ENCODE data around the gene TSPAN7. TPM values are rescaled to one million over a fixed set of nuclear protein-coding genes. Genes with fewer than 3 reads are reported as not detected.

The TSPAN7 gene
- total RNA-seq, 1 experiment from 2014 or later, result not detected

DNA sequence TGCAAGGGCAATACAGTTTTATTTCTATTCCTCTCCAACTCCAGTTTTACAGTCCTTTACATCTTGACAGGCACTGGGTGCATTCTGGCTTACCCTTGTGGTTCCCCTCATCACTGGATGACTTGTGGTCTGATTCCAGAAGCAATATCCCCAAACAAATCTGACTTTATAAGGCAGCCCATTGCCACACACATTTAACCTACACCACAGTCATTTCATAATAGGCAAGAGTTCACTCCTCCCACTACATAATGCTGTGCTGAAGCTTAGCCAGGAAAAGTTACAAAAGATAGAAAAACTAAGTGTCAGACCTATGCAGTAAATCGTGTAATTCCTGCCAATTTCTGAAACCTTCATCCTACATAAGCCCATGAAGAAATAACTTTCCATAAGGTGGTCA is 157.0 kb downstream of the TSPAN7 start:
- H3K27ac Mint-ChIP-seq (ENCODE audit: low read depth, unreplicated experiment), result no peak overlapping the region
- intact Hi-C loops (cut with micrococcal nuclease), result no loop called here
- no peaks in the 10 kb centered on the region for H3K36me3 Mint-ChIP-seq (ENCODE audit: insufficient read depth, unreplicated experiment)
- ChIA-PET CTCF (interaction anchor here (0.7 to 1.7 kb wide), 5 partner anchors 10 to 55 kb away, joined by 3 to 6 read pairs (median 3); no protein-coding TSS in a partner anchor), POLR2A (no interaction called here)
- no peaks in the 10 kb centered on the region for H3K9me3 Mint-ChIP-seq (ENCODE audit: unreplicated experiment)
- DNase-seq (ENCODE audit: unreplicated experiment), result no peak
- TF ChIP-seq, protein P1, sequence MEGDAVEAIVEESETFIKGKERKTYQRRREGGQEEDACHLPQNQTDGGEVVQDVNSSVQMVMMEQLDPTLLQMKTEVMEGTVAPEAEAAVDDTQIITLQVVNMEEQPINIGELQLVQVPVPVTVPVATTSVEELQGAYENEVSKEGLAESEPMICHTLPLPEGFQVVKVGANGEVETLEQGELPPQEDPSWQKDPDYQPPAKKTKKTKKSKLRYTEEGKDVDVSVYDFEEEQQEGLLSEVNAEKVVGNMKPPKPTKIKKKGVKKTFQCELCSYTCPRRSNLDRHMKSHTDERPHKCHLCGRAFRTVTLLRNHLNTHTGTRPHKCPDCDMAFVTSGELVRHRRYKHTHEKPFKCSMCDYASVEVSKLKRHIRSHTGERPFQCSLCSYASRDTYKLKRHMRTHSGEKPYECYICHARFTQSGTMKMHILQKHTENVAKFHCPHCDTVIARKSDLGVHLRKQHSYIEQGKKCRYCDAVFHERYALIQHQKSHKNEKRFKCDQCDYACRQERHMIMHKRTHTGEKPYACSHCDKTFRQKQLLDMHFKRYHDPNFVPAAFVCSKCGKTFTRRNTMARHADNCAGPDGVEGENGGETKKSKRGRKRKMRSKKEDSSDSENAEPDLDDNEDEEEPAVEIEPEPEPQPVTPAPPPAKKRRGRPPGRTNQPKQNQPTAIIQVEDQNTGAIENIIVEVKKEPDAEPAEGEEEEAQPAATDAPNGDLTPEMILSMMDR (IDR thresholded peaks at IDR 0.05; ENCODE audit: unreplicated experiment), result no peak
- no peaks in the 10 kb centered on the region for H3K4me1 Mint-ChIP-seq (ENCODE audit: insufficient read depth, unreplicated experiment)
- BruUV-seq (replicated peaks), result no TSS peak
- no peak overlapping the region for H3K4me3 Mint-ChIP-seq (ENCODE audit: unreplicated experiment)
- H3K27me3 Mint-ChIP-seq (ENCODE audit: insufficient read depth, unreplicated experiment), result peaks cover 16% of the 10 kb centered on the region

DNA sequence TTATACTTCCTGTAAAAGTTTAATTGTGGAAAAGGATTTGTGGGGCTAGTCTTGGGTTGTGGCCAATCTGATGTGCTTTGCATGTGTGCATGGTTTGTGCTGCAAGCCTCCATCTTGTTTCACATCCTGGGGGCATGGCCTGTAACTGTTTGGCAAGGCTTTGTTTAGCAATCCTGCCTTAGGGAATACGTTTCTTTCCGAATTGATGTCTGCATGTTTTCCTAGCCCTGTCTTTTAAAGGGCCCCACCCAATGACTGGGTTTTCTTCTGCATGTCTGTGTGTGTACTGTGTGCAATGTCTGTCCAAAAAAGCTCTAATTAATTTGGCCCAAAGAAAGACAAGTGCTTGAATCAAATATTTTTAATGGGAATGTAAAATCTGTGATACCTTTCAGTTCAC is 165.3 kb downstream of the TSPAN7 start:
- H3K4me3 Mint-ChIP-seq (ENCODE audit: unreplicated experiment), result no peak overlapping the region
- ChIA-PET CTCF (no interaction called here), POLR2A (no interaction called here)
- no peaks in the 10 kb centered on the region for H3K9me3 Mint-ChIP-seq (ENCODE audit: unreplicated experiment)
- DNase-seq (ENCODE audit: unreplicated experiment), result peak; percentile 30
- intact Hi-C loops (cut with micrococcal nuclease), result no loop called here
- no peaks in the 10 kb centered on the region for H3K36me3 Mint-ChIP-seq (ENCODE audit: insufficient read depth, unreplicated experiment)
- no TSS peak for BruUV-seq (replicated peaks)
- TF ChIP-seq, protein P1 (IDR thresholded peaks at IDR 0.05; ENCODE audit: unreplicated experiment), result no peak
- H3K4me1 Mint-ChIP-seq (ENCODE audit: insufficient read depth, unreplicated experiment), result no peaks in the 10 kb centered on the region
- peaks cover 25% of the 10 kb centered on the region for H3K27me3 Mint-ChIP-seq (ENCODE audit: insufficient read depth, unreplicated experiment)
- H3K27ac Mint-ChIP-seq (ENCODE audit: low read depth, unreplicated experiment), result no peak overlapping the region

DNA sequence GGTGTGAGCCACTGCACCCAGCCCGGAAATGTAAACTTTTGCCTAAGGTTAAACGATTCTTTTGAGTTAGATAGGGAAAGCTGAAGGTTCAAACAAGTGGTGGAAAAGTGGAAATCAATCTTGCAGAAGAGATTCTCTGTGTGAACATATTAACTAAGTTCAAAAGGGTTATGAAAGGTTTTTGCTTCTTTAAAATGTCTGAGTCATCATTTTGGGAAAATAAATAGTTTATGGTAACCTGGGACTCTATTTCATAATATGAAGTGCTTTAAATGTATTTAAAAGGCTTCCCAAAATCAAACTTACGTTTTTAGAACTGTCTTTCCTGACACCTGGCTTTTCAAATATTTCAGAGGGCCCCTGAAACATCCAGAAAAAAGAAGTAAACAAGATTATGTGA is 166.3 kb downstream of the TSPAN7 start:
- BruUV-seq (replicated peaks), result no TSS peak
- DNase-seq (ENCODE audit: unreplicated experiment), result no peak
- H3K9me3 Mint-ChIP-seq (ENCODE audit: unreplicated experiment), result no peaks in the 10 kb centered on the region
- H3K27me3 Mint-ChIP-seq (ENCODE audit: insufficient read depth, unreplicated experiment), result peaks cover 25% of the 10 kb centered on the region
- no peak overlapping the region for H3K27ac Mint-ChIP-seq (ENCODE audit: low read depth, unreplicated experiment)
- ChIA-PET POLR2A (no interaction called here), CTCF (interaction anchor here (1.3 kb wide), 1 partner anchor 9 kb away, joined by 3 read pairs; no protein-coding TSS in a partner anchor)
- intact Hi-C loops (cut with micrococcal nuclease), result no loop called here
- TF ChIP-seq, protein P1 (IDR thresholded peaks at IDR 0.05; ENCODE audit: unreplicated experiment), result no peak
- H3K4me3 Mint-ChIP-seq (ENCODE audit: unreplicated experiment), result no peak overlapping the region
- H3K36me3 Mint-ChIP-seq (ENCODE audit: insufficient read depth, unreplicated experiment), result no peaks in the 10 kb centered on the region
- H3K4me1 Mint-ChIP-seq (ENCODE audit: insufficient read depth, unreplicated experiment), result no peaks in the 10 kb centered on the region

DNA sequence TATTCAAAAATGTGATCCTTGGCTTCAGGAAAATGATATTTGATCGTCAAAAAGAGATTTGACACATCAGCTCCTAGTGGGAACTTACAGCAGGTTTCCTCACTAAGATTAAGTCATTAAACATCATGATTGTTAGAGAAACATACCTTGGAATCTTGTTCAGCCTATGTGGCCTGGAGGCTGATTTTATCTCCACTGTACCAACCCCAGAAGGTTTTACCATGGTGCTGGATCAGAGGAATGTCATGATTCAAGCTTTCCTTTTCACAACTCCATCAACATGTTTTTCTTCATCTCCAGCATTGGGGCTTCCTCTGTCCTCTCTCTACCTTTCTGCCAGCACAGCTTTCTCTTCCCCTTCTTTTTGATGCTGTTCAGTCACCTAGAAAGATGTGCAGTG is 171.5 kb downstream of the TSPAN7 start:
- no peak overlapping the region for H3K4me3 Mint-ChIP-seq (ENCODE audit: unreplicated experiment)
- POLR2A ChIA-PET, result interaction anchor here (0.5 to 0.6 kb wide), 2 partner anchors 764 to 1919 kb away, joined by 3 read pairs; no protein-coding TSS in a partner anchor

More for the DNA sequence above, 171.5 kb downstream of the TSPAN7 start:
- intact Hi-C loops (cut with micrococcal nuclease), result no loop called here
- DNase-seq (ENCODE audit: unreplicated experiment), result no peak
- no TSS peak for BruUV-seq (replicated peaks)
- Mint-ChIP-seq H3K4me1 (ENCODE audit: insufficient read depth, unreplicated experiment) (no peaks in the 10 kb centered on the region), H3K9me3 (ENCODE audit: unreplicated experiment) (peaks cover 8% of the 10 kb centered on the region), H3K36me3 (ENCODE audit: insufficient read depth, unreplicated experiment) (no peaks in the 10 kb centered on the region), H3K27me3 (ENCODE audit: insufficient read depth, unreplicated experiment) (peaks cover 34% of the 10 kb centered on the region), H3K27ac (ENCODE audit: low read depth, unreplicated experiment) (no peak overlapping the region)
- TF ChIP-seq, protein P1 (IDR thresholded peaks at IDR 0.05; ENCODE audit: unreplicated experiment), result no peak
- CTCF ChIA-PET, result no interaction called here

Other genes starting within 250 kb of the TSPAN7 start
- 18.9 and 23.8 TPM in 2 replicates for gene RPGR, start 234.0 kb upstream of the TSPAN7 start, total RNA-seq (2022)
- gene OTC, start 208.9 kb upstream of the TSPAN7 start, total RNA-seq (2022), result not detected in 2 replicates
- 52.4 and 52.9 TPM in 2 replicates for gene MID1IP1, start 239.9 kb downstream of the TSPAN7 start, total RNA-seq (2022)